Endothelial cell of umbilical vein (primary cell): ENCODE results near the gene CTH. TPM values are rescaled to one million over a fixed set of nuclear protein-coding genes. Genes with fewer than 3 reads are reported as not detected.

ENCODE experiments used
- BruUV-seq: library from RNA; stranded (reverse); fragments of 400-500 nt; replicated peaks from 2 replicates; lab custom pipeline; 2021; lab: Mats Ljungman, UMichigan
- CTCF ChIA-PET: fragments of 300-600, 350-600 bp; sonication (Branson Sonifier 250); formaldehyde crosslinking; loops from one replicate; lab custom pipeline; 2021; ENCODE audit warnings: antibody characterized with exemption, inconsistent platforms; lab: Charles Lee
- POLR2A ChIA-PET: fragments of 300-600, 350-600 bp; sonication (Branson Sonifier 250); formaldehyde crosslinking; loops from one replicate; lab custom pipeline; 2021; ENCODE audit warnings: antibody characterized with exemption, inconsistent platforms; lab: Charles Lee
- DNase-seq: peaks from one replicate; pipeline ENCODE4 v3.0.0-alpha.2; 2011; ENCODE audit warnings: low read depth, low spot score
- FAIRE-seq: peaks from 2 replicates; lab custom pipeline; 2011; peaks lifted over from hg19 to GRCh38; lab: Jason Lieb, UNC
- H2AFZ ChIP-seq: 2 replicates; pipeline ENCODE4 v1.6.0; 2012; ENCODE audit warnings: low read depth, low read length, control low read depth, inconsistent platforms
- H3K27ac ChIP-seq: 2 replicates; pipeline ENCODE4 v1.5.1; 2011; ENCODE audit warnings: low read depth, mild to moderate bottlenecking, control low read depth, low read length, moderate library complexity; ENCODE audit not compliant: insufficient read depth
- H3K27me3 ChIP-seq, 2 experiments: 2 replicates each; pipeline versions ENCODE4 v1.6.0 to v1.6.1; 2011; ENCODE audit warnings: low read length in 2 of 2, mixed read lengths in 1 of 2; ENCODE audit not compliant: control insufficient read depth in 2 of 2, insufficient read depth in 2 of 2
- H3K36me3 ChIP-seq, 2 experiments: 2 replicates in 1 of 2; 3 replicates in 1 of 2; pipeline ENCODE4 v1.5.1; 2011; ENCODE audit warnings: low read length in 2 of 2, mild to moderate bottlenecking in 1 of 2, moderate library complexity in 1 of 2; ENCODE audit not compliant: control insufficient read depth in 2 of 2, insufficient read depth in 2 of 2; ENCODE audit errors: extremely low read depth in 1 of 2
- H3K4me1 ChIP-seq: 3 replicates; pipeline ENCODE4 v1.5.1; 2011; ENCODE audit warnings: mild to moderate bottlenecking, low read length; ENCODE audit not compliant: control insufficient read depth, insufficient read depth; ENCODE audit errors: extremely low read depth
- H3K4me2 ChIP-seq: 2 replicates; pipeline ENCODE4 v1.6.1; 2011; ENCODE audit warnings: low read length, control low read depth, mixed read lengths; ENCODE audit not compliant: insufficient read depth
- H3K4me3 ChIP-seq, 3 experiments: fragments of 200-600 bp in 1 of 3; sonication (generic), shearing (Covaris generic) in 1 of 3; replicated peaks in 1 of 3; 2 replicates each; pipeline ENCODE4 v1.5.1; 2011 to 2016; ENCODE audit warnings: control low read depth in 3 of 3, low read length in 3 of 3, mild to moderate bottlenecking in 2 of 3, inconsistent platforms in 1 of 3, low read depth in 1 of 3, moderate library complexity in 1 of 3; ENCODE audit not compliant: insufficient read depth in 1 of 3
- H3K79me2 ChIP-seq: 2 replicates; pipeline ENCODE4 v1.6.0; 2012; ENCODE audit warnings: low read length, inconsistent platforms; ENCODE audit not compliant: control insufficient read depth, insufficient read depth
- H3K9ac ChIP-seq: replicated peaks from 2 replicates; pipeline ENCODE3; 2011; ENCODE audit warnings: low read length, control low read depth; ENCODE audit not compliant: insufficient read depth; ENCODE audit errors: extremely low read depth
- H3K9me1 ChIP-seq: replicated peaks from 3 replicates; pipeline ENCODE4 v1.6.0; 2011; ENCODE audit warnings: mild to moderate bottlenecking, low read length; ENCODE audit not compliant: control insufficient read depth, insufficient read depth; ENCODE audit errors: extremely low read depth
- H3K9me3 ChIP-seq: replicated peaks from 2 replicates; pipeline ENCODE4 v1.5.1; 2012; ENCODE audit warnings: low read length, inconsistent platforms; ENCODE audit not compliant: control insufficient read depth, insufficient read depth
- H4K20me1 ChIP-seq: replicated peaks from 2 replicates; pipeline ENCODE3; 2011; ENCODE audit warnings: mild to moderate bottlenecking, low read length; ENCODE audit not compliant: control insufficient read depth, insufficient read depth; ENCODE audit errors: extremely low read depth
- CTCF ChIP-seq, 2 donors: IDR thresholded peaks; 1 replicate in 1 of 2; 2 replicates in 1 of 2; pipeline ENCODE4 v1.5.1; 2011; ENCODE audit warnings: low read length in 2 of 2, mild to moderate bottlenecking in 2 of 2, moderate library complexity in 2 of 2, control low read depth in 1 of 2, inconsistent platforms in 1 of 2, low read depth in 1 of 2; ENCODE audit not compliant: insufficient read depth in 1 of 2; ENCODE audit errors: extremely low read depth in 1 of 2
- EZH2 ChIP-seq: IDR thresholded peaks from 2 replicates; pipeline ENCODE4 v1.6.1; 2012; ENCODE audit warnings: borderline replicate concordance, low read depth, mild to moderate bottlenecking, moderate library complexity, low read length, inconsistent platforms; ENCODE audit not compliant: severe bottlenecking
- FOS ChIP-seq: IDR thresholded peaks from 2 replicates; pipeline ENCODE4 v1.6.1; 2011; ENCODE audit warnings: mild to moderate bottlenecking, low read length, moderate library complexity, borderline replicate concordance; ENCODE audit not compliant: insufficient read depth
- GATA2 ChIP-seq: IDR thresholded peaks from 2 replicates; pipeline ENCODE4 v1.7.0; 2011; ENCODE audit warnings: low read depth, mild to moderate bottlenecking, moderate library complexity, mixed read lengths, low read length; ENCODE audit not compliant: insufficient read length, insufficient read depth
- JUN ChIP-seq: IDR thresholded peaks from 2 replicates; pipeline ENCODE4 v1.6.1; 2011; ENCODE audit warnings: borderline replicate concordance, low read depth; ENCODE audit not compliant: insufficient read length, insufficient read depth
- MAX ChIP-seq: IDR thresholded peaks from 2 replicates; pipeline ENCODE4 v1.6.1; 2011; ENCODE audit not compliant: insufficient read depth, insufficient read length
- MYC ChIP-seq: IDR thresholded peaks from one replicate; pipeline ENCODE4 v1.6.1; 2011; ENCODE audit warnings: mild to moderate bottlenecking, low read depth, low read length
- POLR2A ChIP-seq: IDR thresholded peaks from 2 replicates; pipeline ENCODE4 v1.6.1; 2012; ENCODE audit warnings: low read depth, mild to moderate bottlenecking, control low read depth, low read length
- POLR2AphosphoS5 ChIP-seq: IDR thresholded peaks from 2 replicates; pipeline ENCODE4 v1.6.1; 2012; ENCODE audit warnings: low read depth, mild to moderate bottlenecking, control low read depth, low read length, moderate library complexity; ENCODE audit not compliant: insufficient read depth
- dilution Hi-C: fragments of 300-500 bp; cut with MboI; formaldehyde crosslinking; loops from one replicate; pipeline ENCODE4 v1.15.0; 2019; ENCODE audit warnings: low sequenced_read_pairs; ENCODE audit not compliant: extremely low pct_ligation_motif_present
- intact Hi-C: fragments of 100-400 bp; cut with micrococcal nuclease; formaldehyde crosslinking; loops from one replicate; pipeline ENCODE4 v1.10.0; 2022
- polyA plus RNA-seq, 4 experiments: library from polyadenylated mRNA; depleted of rRNA in 3 of 4; stranded (reverse) in 3 of 4; unstranded in 1 of 4; fragments of >200 nt; gene quantifications; 2 replicates each; pipeline versions ENCODE4 v1.2.1 to v1.2.3, GENCODE V29; 2011 to 2012; ENCODE audit warnings: missing spikeins in 1 of 4
- total RNA-seq: library from RNA; stranded (reverse); gene quantifications from 2 replicates; pipeline ENCODE4 v1.2.3, GENCODE V29; 2021

CTH gene
- total and polyA plus RNA-seq, 2 donors (not counting 3 experiments of a cell fraction or from before 2014, with no cell fraction given): 1.7 to 2.6 TPM

- dilution Hi-C loops (no loop called here), intact Hi-C loops (no loop called here)
- no peaks in the 10 kb centered on the region for H3K36me3 ChIP-seq
- H3K9me3 ChIP-seq: no peaks in the 10 kb centered on the region
- FAIRE-seq (no peak), DNase-seq (no peak)
- ChIA-PET POLR2A (no interaction called here), CTCF (no interaction called here)
- TF ChIP-seq CTCF (IDR thresholded peaks at IDR 0.05; ENCODE audit: extremely low read depth in 1 of 2, insufficient read depth in 1 of 2, low read depth in 1 of 2, low read length in 2 of 2): no peak
- no peak for TF ChIP-seq MAX
- no peak for TF ChIP-seq FOS
- TF ChIP-seq POLR2A: no peak
- no peak for TF ChIP-seq EZH2
- TF ChIP-seq MYC: no peak
- TF ChIP-seq POLR2AphosphoS5: no peak
- TF ChIP-seq GATA2: no peak
- TF ChIP-seq JUN: no peak
- BruUV-seq: no TSS peak
- no peaks in the 10 kb centered on the region for H3K9me1 ChIP-seq
- H4K20me1 ChIP-seq: no peaks in the 10 kb centered on the region
- H3K27me3 ChIP-seq: peaks cover 2% of the 10 kb centered on the region in 2 experiments
- H2AFZ ChIP-seq: no peak overlapping the region
- no peak overlapping the region for H3K9ac ChIP-seq
- H3K4me3 ChIP-seq: no peak overlapping the region
- no peaks in the 10 kb centered on the region for H3K79me2 ChIP-seq
- H3K4me1 ChIP-seq: no peaks in the 10 kb centered on the region
- no peak overlapping the region for H3K4me2 ChIP-seq
- H3K27ac ChIP-seq: no peak overlapping the region
Observed at GRCh38 chr1:70385477-70385876, 25.6 kb upstream of the CTH start.
